ENCODE data around the gene HERC4.
"Not testable (repeated sequence)": the region's sequence is repeated elsewhere in the genome, so short reads cannot be mapped to it uniquely, and the experiment has no call there.

HERC4 gene

DNA sequence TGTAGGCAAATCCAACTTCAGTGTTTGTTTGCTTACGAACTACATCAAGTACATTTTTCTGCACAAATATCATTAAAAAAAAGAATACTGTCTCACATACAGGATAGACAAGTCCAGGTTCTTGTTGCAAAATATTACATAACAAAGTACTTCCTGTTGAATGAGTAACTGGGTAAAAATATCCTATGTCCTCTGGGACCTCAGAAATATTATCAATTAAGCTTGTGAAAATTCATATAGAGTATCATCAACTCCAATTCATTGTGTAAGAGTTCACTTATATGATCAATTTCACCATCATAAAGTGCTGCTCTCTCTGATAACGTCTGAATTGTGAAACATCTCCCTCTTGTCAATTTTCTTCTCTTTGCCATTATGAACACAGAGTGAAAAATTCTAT lies 22.6 kb downstream of the HERC4 start:
- in situ Hi-C loops (cut with MboI; ENCODE audit: low pct_unique_long_range_greater_than_20kb, low sequenced_read_pairs), result no loop called here
- no peak for DNase-seq

DNA sequence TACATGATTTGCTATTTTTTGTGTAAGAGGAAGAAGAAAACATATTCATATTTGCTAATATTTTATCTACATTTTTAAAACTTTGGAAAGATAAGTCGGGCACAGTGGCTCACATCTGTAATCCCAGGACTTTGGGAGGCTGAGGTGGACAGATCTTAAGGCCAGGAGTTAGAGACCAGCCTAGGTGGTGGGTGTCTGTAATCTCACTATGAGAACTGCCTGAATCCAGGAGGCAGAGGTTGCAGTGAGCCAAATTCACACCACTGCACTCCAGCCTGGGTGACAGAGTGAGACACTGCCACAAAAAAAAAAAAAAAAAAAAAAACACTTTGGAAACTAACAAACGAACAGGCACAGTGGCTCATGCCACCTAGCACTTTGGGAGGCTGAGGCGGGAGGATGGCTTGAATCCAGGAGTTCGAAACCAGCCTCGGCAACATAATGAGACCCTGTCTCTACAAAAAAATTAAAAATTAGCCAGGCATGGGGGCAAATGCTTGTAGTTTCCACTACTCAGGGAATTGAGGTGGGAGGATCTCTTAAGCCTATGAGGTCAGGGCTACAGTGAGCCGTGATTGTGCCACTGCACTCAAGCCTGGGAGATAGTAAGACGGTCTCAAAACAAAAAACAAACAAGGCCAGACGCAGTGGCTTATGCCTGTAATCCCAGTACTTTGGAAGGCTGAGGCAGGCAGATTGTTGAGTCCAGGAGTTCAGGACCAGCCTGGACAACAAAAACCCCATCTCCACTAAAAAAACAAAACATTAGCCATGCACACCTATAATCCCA lies 25.6 kb downstream of the HERC4 start:
- DNase-seq, result no peak
- in situ Hi-C loops (cut with MboI; ENCODE audit: low pct_unique_long_range_greater_than_20kb, low sequenced_read_pairs), result no loop called here

DNA sequence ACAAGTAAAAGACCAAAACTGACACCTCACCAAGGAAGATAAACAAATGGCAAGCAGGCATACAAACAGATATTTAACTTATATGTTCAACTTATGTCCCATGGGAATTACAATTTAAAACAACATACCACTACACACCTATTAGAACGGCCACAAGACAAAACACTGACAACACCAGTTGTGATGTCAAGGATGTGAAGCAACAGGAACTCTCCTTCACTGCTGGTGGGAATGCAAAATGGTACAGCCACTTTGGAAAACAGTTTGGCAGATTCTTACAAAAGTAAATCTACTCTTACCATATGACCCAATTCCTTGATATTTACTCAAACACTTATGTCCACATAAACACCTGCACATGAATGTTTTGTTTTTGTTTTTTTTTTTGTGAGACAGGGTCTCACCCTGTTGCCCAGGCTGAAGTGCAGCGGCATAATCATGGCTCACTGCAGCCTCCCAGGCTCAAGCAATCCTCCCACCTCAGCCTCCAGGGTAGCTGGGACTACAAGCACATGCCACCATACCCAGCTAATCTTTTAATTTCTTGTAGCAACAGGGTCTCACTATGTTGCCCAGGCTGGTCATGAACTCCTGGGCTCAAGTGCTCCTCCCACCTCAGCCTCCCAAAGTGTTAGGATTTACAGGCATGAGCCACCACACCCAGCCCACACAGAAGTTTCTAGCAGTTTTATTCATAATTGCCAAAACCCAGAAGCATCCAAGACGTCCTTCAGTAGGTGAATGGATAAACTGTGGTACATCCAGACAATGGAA lies 27.3 kb downstream of the HERC4 start:
- in situ Hi-C loops (cut with MboI; ENCODE audit: low pct_unique_long_range_greater_than_20kb, low sequenced_read_pairs), result no loop called here
- no peak for DNase-seq

GRCh38 chr10:68047122-68047521 lies 28.0 kb downstream of the HERC4 start:
- in situ Hi-C loops (cut with MboI; ENCODE audit: low pct_unique_long_range_greater_than_20kb, low sequenced_read_pairs), result no loop called here
- DNase-seq, result no peak

DNA sequence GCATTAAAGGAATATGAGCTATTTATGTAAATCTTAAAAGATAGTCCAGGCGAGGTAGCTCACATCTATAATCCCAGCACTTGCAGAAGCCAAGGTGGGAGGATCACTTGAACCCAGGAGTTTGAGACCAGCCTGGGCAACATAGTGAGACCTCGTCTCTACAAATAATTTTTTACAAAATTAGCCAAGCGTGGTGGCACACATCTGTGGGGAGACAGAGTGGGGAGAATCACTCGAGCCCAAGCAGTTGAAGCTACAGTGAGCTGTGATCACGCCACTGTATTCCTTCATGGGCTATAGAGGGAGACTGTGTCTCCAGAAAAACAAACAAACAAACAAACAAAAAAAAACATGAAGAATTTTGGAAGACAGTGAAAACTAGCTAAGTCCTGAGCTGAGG lies 28.4 kb downstream of the HERC4 start:
- in situ Hi-C loops (cut with MboI; ENCODE audit: low pct_unique_long_range_greater_than_20kb, low sequenced_read_pairs), result no loop called here
- DNase-seq, result no peak

DNA sequence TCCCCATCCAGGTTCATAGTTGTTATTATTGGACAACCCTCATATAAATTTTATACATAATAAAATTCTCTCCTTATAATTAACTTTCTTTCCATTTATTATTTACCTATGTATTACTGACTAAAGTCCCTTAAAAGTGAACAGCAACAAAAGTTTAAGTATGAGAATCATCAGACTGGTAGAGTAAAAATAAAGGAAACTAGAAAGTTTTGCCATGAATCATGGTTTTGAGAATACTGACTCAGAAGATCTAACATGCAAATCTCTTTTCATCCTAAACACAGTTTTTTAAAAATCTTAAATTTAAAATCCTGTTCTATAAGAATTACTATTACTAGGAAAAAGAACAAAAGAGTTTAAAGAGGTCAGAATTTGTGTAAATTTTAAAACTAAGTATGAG lies 32.1 kb downstream of the HERC4 start:
- DNase-seq, result no peak
- in situ Hi-C loops (cut with MboI; ENCODE audit: low pct_unique_long_range_greater_than_20kb, low sequenced_read_pairs), result no loop called here

GRCh38 chr10:68032113-68032512 lies 43.0 kb downstream of the HERC4 start:
- DNase-seq, result no peak
- in situ Hi-C loops (cut with MboI; ENCODE audit: low pct_unique_long_range_greater_than_20kb, low sequenced_read_pairs), result no loop called here

GRCh38 chr10:68027429-68027828 lies 47.7 kb downstream of the HERC4 start:
- in situ Hi-C loops (cut with MboI; ENCODE audit: low pct_unique_long_range_greater_than_20kb, low sequenced_read_pairs), result no loop called here
- no peak for DNase-seq

- in situ Hi-C loops (cut with MboI; ENCODE audit: low pct_unique_long_range_greater_than_20kb, low sequenced_read_pairs), result no loop called here
Measured at GRCh38 chr10:68023292-68023691, 51.8 kb downstream of the HERC4 start.

DNA sequence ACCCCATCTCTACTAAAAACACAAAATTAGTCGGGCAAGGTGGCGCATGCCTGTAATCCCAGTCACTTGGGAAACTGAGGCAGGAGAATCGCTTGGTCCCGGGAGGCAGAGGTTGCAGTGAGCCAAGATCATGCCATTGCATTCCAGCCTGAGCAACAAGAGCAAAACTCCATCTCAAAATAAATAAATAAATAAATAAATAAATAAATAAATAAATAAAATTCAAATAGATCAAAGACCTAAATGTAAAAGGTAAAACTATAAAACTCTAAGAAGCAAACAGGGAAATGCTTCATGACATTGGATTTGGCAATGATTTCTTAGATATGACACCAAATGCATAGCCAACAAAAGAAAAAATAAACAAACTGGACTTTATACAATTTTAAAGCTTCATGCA lies 52.8 kb downstream of the HERC4 start:
- DNase-seq; in situ Hi-C loops (cut with MboI; ENCODE audit: low pct_unique_long_range_greater_than_20kb, low sequenced_read_pairs): not testable (repeated sequence)

More at GRCh38 chr10:68023292-68023691, 51.8 kb downstream of the HERC4 start:
- DNase-seq, result no peak

DNA sequence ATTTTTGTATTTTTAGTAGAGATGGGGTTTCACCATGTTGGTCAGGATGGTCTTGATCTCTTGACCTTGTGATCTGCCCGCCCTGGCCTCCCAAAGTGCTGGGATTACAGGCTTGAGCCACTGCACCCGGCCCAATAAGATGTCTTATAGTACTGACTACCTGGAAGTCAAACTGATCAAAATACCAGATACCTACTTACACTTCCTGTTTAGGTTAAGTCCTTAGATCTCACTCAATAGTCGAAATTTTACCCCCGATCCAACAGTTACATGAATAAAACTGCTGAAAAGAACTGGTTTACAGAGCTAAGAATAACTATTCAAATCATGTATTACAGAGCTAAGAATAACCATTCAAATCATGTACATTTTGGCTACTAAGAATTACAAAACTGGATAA lies 58.6 kb downstream of the HERC4 start:
- in situ Hi-C loops (cut with MboI; ENCODE audit: low pct_unique_long_range_greater_than_20kb, low sequenced_read_pairs); DNase-seq: not testable (repeated sequence)

DNA sequence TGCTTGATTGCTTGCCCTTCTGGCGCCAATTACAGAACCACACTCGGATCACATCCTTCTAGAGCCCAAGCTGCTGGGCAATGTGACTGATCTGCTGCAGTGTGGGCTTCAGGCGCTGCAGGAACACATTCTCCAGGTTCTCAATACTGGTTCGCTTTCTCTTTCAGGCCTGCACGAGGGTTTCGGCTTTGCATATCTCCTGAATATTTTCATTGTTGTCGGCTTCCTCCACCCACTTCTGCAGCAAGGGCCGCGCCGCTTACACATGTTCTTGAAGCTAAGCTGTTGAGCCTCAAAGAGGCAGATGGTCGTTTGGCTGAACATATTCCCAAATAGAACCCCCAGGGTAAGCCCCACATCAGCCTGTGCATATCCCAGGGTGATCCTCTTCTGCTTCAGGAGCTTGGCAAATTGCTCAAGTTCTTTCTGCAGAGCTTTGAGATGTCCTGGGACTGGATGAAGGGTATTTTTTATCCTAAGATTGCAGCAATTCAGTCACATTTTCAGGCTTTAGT lies 64.6 kb downstream of the HERC4 start:
- in situ Hi-C loops (cut with MboI; ENCODE audit: low pct_unique_long_range_greater_than_20kb, low sequenced_read_pairs), result no loop called here
- DNase-seq, result no peak

DNA sequence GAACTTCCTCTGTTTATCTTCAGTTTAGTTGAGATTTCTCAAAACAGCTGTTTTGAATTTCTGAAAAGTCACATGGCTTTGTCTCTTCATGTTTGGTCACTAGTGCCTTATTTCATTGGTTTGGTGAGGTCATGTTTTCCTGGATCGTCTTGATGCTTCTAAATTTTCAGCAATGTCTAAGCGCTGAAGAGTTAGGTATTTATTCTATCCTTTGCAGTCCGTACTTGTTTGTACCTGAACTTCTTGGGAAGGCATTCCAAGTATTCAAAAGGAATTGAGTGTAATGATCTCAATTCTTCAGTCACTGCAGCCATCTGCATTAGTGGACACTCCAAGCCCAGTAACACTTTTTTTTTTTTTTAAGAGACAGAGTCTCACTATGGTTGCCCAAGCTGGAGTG lies 67.7 kb downstream of the HERC4 start:
- DNase-seq, result no peak
- in situ Hi-C loops (cut with MboI; ENCODE audit: low pct_unique_long_range_greater_than_20kb, low sequenced_read_pairs), result no loop called here

GRCh38 chr10:68001539-68001938 lies 73.5 kb downstream of the HERC4 start:
- no peak for DNase-seq
- in situ Hi-C loops (cut with MboI; ENCODE audit: low pct_unique_long_range_greater_than_20kb, low sequenced_read_pairs), result no loop called here

- in situ Hi-C loops (cut with MboI; ENCODE audit: low pct_unique_long_range_greater_than_20kb, low sequenced_read_pairs), result no loop called here
- no peak for DNase-seq
Measured at GRCh38 chr10:68001000-68001399, 74.1 kb downstream of the HERC4 start.

- no peak for DNase-seq
- in situ Hi-C loops (cut with MboI; ENCODE audit: low pct_unique_long_range_greater_than_20kb, low sequenced_read_pairs), result no loop called here
Measured at GRCh38 chr10:67990093-67990492, 85.0 kb downstream of the HERC4 start.

DNA sequence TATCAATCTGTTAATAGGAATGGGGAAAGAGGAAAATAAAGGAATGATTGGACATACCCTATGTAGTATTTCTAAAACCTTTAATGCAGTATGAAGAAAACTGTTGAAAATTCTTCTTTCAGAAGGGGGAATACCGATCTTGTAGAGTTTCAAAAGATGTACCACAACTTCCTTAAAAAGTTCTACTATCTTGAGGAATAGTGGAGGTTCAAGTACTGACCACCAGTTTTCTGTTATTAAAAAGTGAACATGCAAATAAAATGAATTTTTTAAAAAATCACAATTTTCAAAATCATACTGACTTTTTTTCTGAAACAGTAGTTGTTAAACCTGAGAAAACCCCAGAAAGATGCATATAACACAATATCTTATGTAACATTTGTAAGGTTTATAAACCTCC lies 86.5 kb downstream of the HERC4 start:
- no peak for DNase-seq
- in situ Hi-C loops (cut with MboI; ENCODE audit: low pct_unique_long_range_greater_than_20kb, low sequenced_read_pairs), result no loop called here

- in situ Hi-C loops (cut with MboI; ENCODE audit: low pct_unique_long_range_greater_than_20kb, low sequenced_read_pairs); DNase-seq: not testable (repeated sequence)
Measured at GRCh38 chr10:67982603-67983002, 92.5 kb downstream of the HERC4 start.

- in situ Hi-C loops (cut with MboI; ENCODE audit: low pct_unique_long_range_greater_than_20kb, low sequenced_read_pairs), result no loop called here
- no peak for DNase-seq
Measured at GRCh38 chr10:67978749-67979148, 96.3 kb downstream of the HERC4 start.

DNA sequence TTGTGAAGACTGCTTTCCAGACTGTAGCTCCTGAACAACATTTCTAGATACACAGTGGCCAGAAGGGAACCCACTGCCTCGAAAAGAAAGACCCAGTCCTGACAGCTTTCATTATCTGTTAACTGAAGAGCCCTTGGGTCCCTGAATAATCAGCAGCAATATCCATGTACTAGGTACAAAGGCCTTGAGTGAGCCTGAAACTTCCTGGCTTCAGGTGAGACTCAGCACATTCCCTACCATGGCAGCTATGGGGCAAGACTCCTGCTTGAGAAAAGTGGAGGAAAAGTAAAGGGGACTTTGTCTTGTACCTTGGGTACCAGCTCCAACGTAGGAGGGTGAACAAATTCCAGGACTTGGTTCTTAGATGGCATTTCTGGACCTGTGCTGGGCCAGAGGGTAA lies 97.8 kb downstream of the HERC4 start:
- DNase-seq, result no peak
- in situ Hi-C loops (cut with MboI; ENCODE audit: low pct_unique_long_range_greater_than_20kb, low sequenced_read_pairs), result no loop called here
